AG04450 (cell line): ENCODE measurements around the gene FTSJ3. TPM values are rescaled to one million over a fixed set of nuclear protein-coding genes. Genes with fewer than 3 reads are reported as not detected.

Experiments used
- CTCF ChIA-PET: fragments of 300-600, 350-600 bp; formaldehyde crosslinking; extraction: SDS; loops from one replicate; lab custom pipeline; 2022; ENCODE audit warnings: antibody characterized with exemption, inconsistent platforms; lab: Charles Lee
- POLR2A ChIA-PET: fragments of 350-600 bp; formaldehyde crosslinking; extraction: SDS; loops from one replicate; lab custom pipeline; 2021; ENCODE audit warnings: antibody characterized with exemption, inconsistent platforms; lab: Yijun Ruan, JAX
- DNase-seq: peaks from one replicate; pipeline ENCODE4 v3.0.0-alpha.2; 2011; ENCODE audit warnings: low read depth, low spot score
- H3K27ac ChIP-seq: one replicate; pipeline ENCODE4 v1.5.1; 2012; ENCODE audit warnings: low read depth, low read length, control low read depth
- H3K27me3 ChIP-seq: one replicate; pipeline ENCODE4 v1.6.0; 2012; ENCODE audit warnings: low read length; ENCODE audit not compliant: control insufficient read depth, insufficient read depth
- H3K4me3 ChIP-seq: 2 replicates; pipeline ENCODE4 v1.5.1; 2011; ENCODE audit warnings: mild to moderate bottlenecking, low read depth, low read length, control low read depth
- H3K9me3 ChIP-seq: 2 replicates; pipeline ENCODE4 v1.5.1; 2012; ENCODE audit warnings: low read length; ENCODE audit not compliant: control insufficient read depth, insufficient read depth
- CTCF ChIP-seq: IDR thresholded peaks from 2 replicates; pipeline ENCODE4 v1.5.1; 2011; ENCODE audit warnings: low read depth, low read length, control low read depth, inconsistent platforms
- polyA plus RNA-seq: library from polyadenylated mRNA; depleted of rRNA; stranded (reverse); fragments of >200 nt; gene quantifications from 2 replicates; pipeline ENCODE4 v1.2.3, GENCODE V29; 2011

The FTSJ3 gene
- polyA plus RNA-seq, 1 experiment = 58.4 TPM

- peak overlapping the region; percentile 61 for H3K27ac ChIP-seq
- no peak for TF ChIP-seq CTCF
- H3K27me3 ChIP-seq = no peaks in the 10 kb centered on the region
- CTCF ChIA-PET = no interaction called here
- POLR2A ChIA-PET = interaction anchor here (0.6 to 1.3 kb wide), 5 partner anchors 10 to 43 kb away, joined by 3 to 9 read pairs (median 4); partner anchors contain the start of genes CCDC47, DDX42 and PSMC5
- DNase-seq = no peak
- no peak overlapping the region for H3K4me3 ChIP-seq
- H3K9me3 ChIP-seq = no peaks in the 10 kb centered on the region
These were observed 11.3 kb downstream of the FTSJ3 start for GRCh38 chr17:63816123-63816522.

GRCh38 chr17:63809970-63810369 lies 17.5 kb downstream of the FTSJ3 start:
- Histone ChIP-seq H3K27me3 (no peaks in the 10 kb centered on the region), H3K27ac (no peak overlapping the region), H3K4me3 (no peak overlapping the region), H3K9me3 (no peaks in the 10 kb centered on the region)
- no peak for DNase-seq
- ChIA-PET CTCF (interaction anchor here (0.7 kb wide), 1 partner anchor 24 kb away, joined by 3 read pairs; no protein-coding TSS in a partner anchor), POLR2A (interaction anchor here (0.7 kb wide), 1 partner anchor 104 kb away, joined by 7 read pairs; no protein-coding TSS in a partner anchor)
- no peak for TF ChIP-seq CTCF

GRCh38 chr17:63805591-63805990 lies 21.9 kb downstream of the FTSJ3 start:
- POLR2A ChIA-PET = no interaction called here
- H3K4me3 ChIP-seq = no peak overlapping the region
- DNase-seq = no peak

GRCh38 chr17:63804328-63804727 lies 23.1 kb downstream of the FTSJ3 start:
- ChIA-PET POLR2A (interaction anchor here (0.6 to 1.2 kb wide), 8 partner anchors 13 to 182 kb away, joined by 3 to 6 read pairs (median 4); partner anchors contain the start of genes CCDC47, DDX42 and MAP3K3), CTCF (interaction anchor here (0.9 to 1.5 kb wide), 4 partner anchors 19 to 61 kb away, joined by 3 to 4 read pairs (median 4); no protein-coding TSS in a partner anchor)
- no peak for TF ChIP-seq CTCF
- Histone ChIP-seq H3K4me3 (no peak overlapping the region), H3K27me3 (no peaks in the 10 kb centered on the region), H3K9me3 (no peaks in the 10 kb centered on the region), H3K27ac (no peak overlapping the region)
- no peak for DNase-seq

More at GRCh38 chr17:63805591-63805990, 21.9 kb downstream of the FTSJ3 start:
- no peak for TF ChIP-seq CTCF
- Histone ChIP-seq H3K27ac (no peak overlapping the region), H3K9me3 (no peaks in the 10 kb centered on the region), H3K27me3 (no peaks in the 10 kb centered on the region)
- CTCF ChIA-PET = no interaction called here

- Histone ChIP-seq H3K9me3 (no peaks in the 10 kb centered on the region), H3K4me3 (no peak overlapping the region), H3K27me3 (no peaks in the 10 kb centered on the region), H3K27ac (no peak overlapping the region)
- no peak for TF ChIP-seq CTCF
- POLR2A ChIA-PET = no interaction called here
- no peak for DNase-seq
- CTCF ChIA-PET = no interaction called here
These were observed 26.7 kb downstream of the FTSJ3 start for GRCh38 chr17:63800783-63801182.
